MM.1S (cell line): Measurements from ENCODE around the gene C21orf91.

Experiments used
- CTCF ChIP-seq: fragments of 300-600 bp; sonication (generic); IDR thresholded peaks from 2 replicates; pipeline ENCODE4 v1.5.1; 2016; ENCODE audit warnings: antibody characterized with exemption, low read length, mixed read lengths
- EZH2 ChIP-seq: fragments of 300-600 bp; sonication (generic); optimal IDR thresholded peaks from 2 replicates; pipeline ENCODE3; 2017; ENCODE audit warnings: low read depth, mild to moderate bottlenecking, antibody characterized with exemption, low read length, mixed read lengths
- EZH2phosphoT487 ChIP-seq: fragments of 300-600 bp; sonication (generic); IDR thresholded peaks from 2 replicates; pipeline ENCODE4 v1.6.1; 2018; ENCODE audit warnings: antibody characterized with exemption, low read length

- TF ChIP-seq CTCF = no peak
- TF ChIP-seq EZH2 = no peak
- no peak for TF ChIP-seq EZH2phosphoT487
Observed at GRCh38 chr21:17785403-17785788, 33.8 kb downstream of the C21orf91 start.
